Mesothelial cell of epicardium (in vitro differentiated cells): ENCODE results near the gene SERINC5. TPM values are rescaled to one million over a fixed set of nuclear protein-coding genes. Genes with fewer than 3 reads are reported as not detected.

Source experiments
- DNase-seq, 2 experiments: peaks; one replicate each; pipeline ENCODE4 v3.0.0; 2021; ENCODE audit warnings: low spot score in 2 of 2; ENCODE audit not compliant: unreplicated experiment in 2 of 2
- H3K27ac Mint-ChIP-seq: 2 replicates; pipeline ENCODE4 v1.8.0; 2021; ENCODE audit warnings: mixed read lengths
- H3K27me3 Mint-ChIP-seq: 2 replicates; pipeline ENCODE4 v1.8.0; 2021; ENCODE audit warnings: low read depth, mixed read lengths
- H3K36me3 Mint-ChIP-seq: 2 replicates; pipeline ENCODE4 v1.8.0; 2021; ENCODE audit warnings: mixed read lengths
- H3K4me1 Mint-ChIP-seq: 2 replicates; pipeline ENCODE4 v1.8.0; 2021; ENCODE audit warnings: mixed read lengths
- H3K4me3 Mint-ChIP-seq: 2 replicates; pipeline ENCODE4 v1.8.0; 2021; ENCODE audit warnings: mild to moderate bottlenecking, moderate library complexity, mixed read lengths
- H3K9me3 Mint-ChIP-seq: 2 replicates; pipeline ENCODE4 v1.8.0; 2021; ENCODE audit warnings: mixed read lengths
- total RNA-seq: library from RNA; stranded (reverse); gene quantifications from 3 replicates; pipeline ENCODE4 v1.2.1, GENCODE V29; 2021
- TF ChIP-seq, protein P1 (sequence below): fragments of 200-600 bp; sonication (generic); IDR thresholded peaks from one replicate; pipeline ENCODE4 v1.5.0; 2021; ENCODE audit warnings: antibody characterized with exemption; ENCODE audit not compliant: unreplicated experiment

Gene SERINC5
- total RNA-seq, 1 donor from 2014 or later = 89.5 TPM

- DNase-seq = no peak
- Mint-ChIP-seq H3K9me3 (no peaks in the 10 kb centered on the region), H3K4me1 (peaks cover 36% of the 10 kb centered on the region), H3K27me3 (no peaks in the 10 kb centered on the region), H3K27ac (peak overlapping the region; percentile 64), H3K4me3 (no peak overlapping the region), H3K36me3 (peaks cover 34% of the 10 kb centered on the region)
- TF ChIP-seq, protein P1, sequence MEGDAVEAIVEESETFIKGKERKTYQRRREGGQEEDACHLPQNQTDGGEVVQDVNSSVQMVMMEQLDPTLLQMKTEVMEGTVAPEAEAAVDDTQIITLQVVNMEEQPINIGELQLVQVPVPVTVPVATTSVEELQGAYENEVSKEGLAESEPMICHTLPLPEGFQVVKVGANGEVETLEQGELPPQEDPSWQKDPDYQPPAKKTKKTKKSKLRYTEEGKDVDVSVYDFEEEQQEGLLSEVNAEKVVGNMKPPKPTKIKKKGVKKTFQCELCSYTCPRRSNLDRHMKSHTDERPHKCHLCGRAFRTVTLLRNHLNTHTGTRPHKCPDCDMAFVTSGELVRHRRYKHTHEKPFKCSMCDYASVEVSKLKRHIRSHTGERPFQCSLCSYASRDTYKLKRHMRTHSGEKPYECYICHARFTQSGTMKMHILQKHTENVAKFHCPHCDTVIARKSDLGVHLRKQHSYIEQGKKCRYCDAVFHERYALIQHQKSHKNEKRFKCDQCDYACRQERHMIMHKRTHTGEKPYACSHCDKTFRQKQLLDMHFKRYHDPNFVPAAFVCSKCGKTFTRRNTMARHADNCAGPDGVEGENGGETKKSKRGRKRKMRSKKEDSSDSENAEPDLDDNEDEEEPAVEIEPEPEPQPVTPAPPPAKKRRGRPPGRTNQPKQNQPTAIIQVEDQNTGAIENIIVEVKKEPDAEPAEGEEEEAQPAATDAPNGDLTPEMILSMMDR = no peak
Observed at GRCh38 chr5:80142996-80143395, 112.9 kb downstream of the SERINC5 start.

DNA sequence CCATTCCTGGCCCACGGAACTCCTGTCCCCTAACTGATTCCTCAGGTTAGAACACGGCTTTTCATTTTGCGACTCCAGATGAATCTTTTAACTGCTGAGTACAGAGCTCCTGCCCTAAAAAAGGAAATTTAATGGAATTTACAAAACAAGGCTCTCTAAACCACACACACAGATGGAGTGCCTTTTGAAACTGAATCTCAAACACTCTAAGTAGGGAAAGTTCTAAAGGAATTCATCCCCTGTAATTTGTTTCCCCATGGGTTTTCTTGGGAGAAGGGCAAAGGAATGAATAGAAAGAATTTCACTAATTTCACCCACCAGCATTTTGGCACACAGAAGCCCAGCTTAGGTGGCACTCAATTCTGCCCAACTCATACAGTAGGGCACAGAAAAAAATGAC, 114.2 kb downstream of the SERINC5 start:
- no peak overlapping the region for H3K4me3 Mint-ChIP-seq
- H3K36me3 Mint-ChIP-seq = peaks cover 28% of the 10 kb centered on the region

DNA sequence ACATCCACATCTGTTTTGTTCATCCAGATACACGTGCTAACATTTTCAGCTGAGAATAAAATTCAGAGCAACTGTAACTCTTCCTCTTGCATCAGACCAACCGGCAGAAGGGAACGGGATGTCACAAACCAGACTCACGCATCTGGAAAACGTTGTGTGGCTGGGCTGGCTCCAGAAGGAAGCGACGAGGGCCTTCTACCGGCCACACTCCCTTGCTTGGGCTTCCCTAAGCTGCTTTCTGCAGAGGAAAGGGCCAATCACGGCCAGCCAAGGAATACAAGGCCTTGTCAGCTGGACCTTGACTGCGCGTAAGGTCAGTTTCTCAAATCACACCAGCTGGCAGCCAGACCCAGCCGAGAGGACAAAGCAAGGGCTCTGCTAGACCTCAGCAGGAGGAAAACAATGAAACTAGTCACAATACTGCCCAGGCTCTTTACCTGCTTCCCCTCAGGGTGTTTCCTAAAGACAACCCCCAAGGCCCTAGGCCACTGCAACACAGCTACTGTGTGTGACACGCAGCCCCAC, 114.6 kb downstream of the SERINC5 start:
- peak overlapping the region; percentile 95 for H3K27ac Mint-ChIP-seq

More for the DNA sequence above, 114.2 kb downstream of the SERINC5 start:
- DNase-seq = no peak
- Mint-ChIP-seq H3K4me1 (peaks cover 36% of the 10 kb centered on the region), H3K27ac (peak overlapping the region; percentile 95), H3K27me3 (no peaks in the 10 kb centered on the region), H3K9me3 (no peaks in the 10 kb centered on the region)
- TF ChIP-seq, protein P1 = no peak

GRCh38 chr5:80140496-80140895, 115.4 kb downstream of the SERINC5 start:
- Mint-ChIP-seq H3K36me3 (peaks cover 28% of the 10 kb centered on the region), H3K4me1 (peaks cover 38% of the 10 kb centered on the region), H3K4me3 (no peak overlapping the region), H3K9me3 (no peaks in the 10 kb centered on the region), H3K27ac (peak overlapping the region; percentile 66), H3K27me3 (no peaks in the 10 kb centered on the region)
- TF ChIP-seq, protein P1 = no peak
- no peak for DNase-seq

More for the DNA sequence above, 114.6 kb downstream of the SERINC5 start:
- Mint-ChIP-seq H3K9me3 (no peaks in the 10 kb centered on the region), H3K4me3 (no peak overlapping the region), H3K36me3 (peaks cover 30% of the 10 kb centered on the region), H3K4me1 (peaks cover 38% of the 10 kb centered on the region), H3K27me3 (no peaks in the 10 kb centered on the region)
- TF ChIP-seq, protein P1 = no peak
- peak in 1 of 2 experiments; percentile 40 for DNase-seq

DNA sequence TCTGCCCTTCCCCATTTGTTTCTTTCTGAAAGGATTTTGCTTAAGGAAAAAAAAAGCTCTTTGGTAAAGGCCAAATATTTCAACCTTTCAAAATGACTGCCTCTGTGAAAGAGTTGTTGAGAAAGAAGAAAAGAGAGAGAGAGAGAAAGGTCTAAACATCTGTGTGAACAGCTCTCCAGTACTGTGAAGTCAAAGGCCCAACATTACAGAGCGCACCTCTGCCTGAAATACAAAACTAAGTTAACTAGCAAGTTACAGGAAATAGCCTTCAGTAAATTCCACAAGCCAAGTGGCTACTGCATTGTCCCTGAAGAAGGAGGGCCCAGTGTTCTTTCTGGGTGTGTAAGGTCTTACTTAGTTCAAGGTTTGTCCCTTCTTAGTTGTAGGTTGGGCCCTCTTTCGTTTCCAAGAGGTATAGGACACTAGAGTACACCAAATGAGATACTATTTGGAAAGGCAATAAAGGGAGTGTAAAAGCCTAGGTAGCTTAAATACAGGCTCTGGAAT, 116.3 kb downstream of the SERINC5 start:
- TF ChIP-seq, protein P1 = no peak
- H3K4me3 Mint-ChIP-seq = no peak overlapping the region
- H3K4me1 Mint-ChIP-seq = peaks cover 38% of the 10 kb centered on the region
- no peaks in the 10 kb centered on the region for H3K27me3 Mint-ChIP-seq
- peaks cover 24% of the 10 kb centered on the region for H3K36me3 Mint-ChIP-seq
- no peak for DNase-seq
- peak overlapping the region; percentile 63 for H3K27ac Mint-ChIP-seq
- no peaks in the 10 kb centered on the region for H3K9me3 Mint-ChIP-seq
